Body of pancreas (tissue), 4 donors: Measurements from ENCODE around the gene TEX264. TPM values are rescaled to one million over a fixed set of nuclear protein-coding genes. Genes with fewer than 3 reads are reported as not detected.
A peak's percentile ranks its signal among the peaks of the same experiment; 100 is the strongest.
"Not testable (repeated sequence)": the region's sequence is repeated elsewhere in the genome, so short reads cannot be mapped to it uniquely, and the experiment has no call there.

Source experiments
- ATAC-seq: fragments of 150-250 bp; one replicate; pipeline ENCODE4 v1.9.1; 2016
- DNase-seq, 4 donors: peaks; one replicate each; pipeline ENCODE4 v3.0.0-alpha.2; 2019
- H3K27ac ChIP-seq, 4 donors: fragments of 200-600 bp; sonication (generic); 1 replicate in 3 of 4; 2 replicates in 1 of 4; pipeline versions ENCODE4 v1.5.1 to v1.6.1; 2016 to 2019; ENCODE audit warnings: mild to moderate bottlenecking in 1 of 4, mixed read lengths in 1 of 4, moderate library complexity in 1 of 4
- H3K27me3 ChIP-seq, 2 donors: fragments of 200-600 bp; sonication (generic); one replicate each; pipeline ENCODE4 v1.6.0; 2016; ENCODE audit warnings: mild to moderate bottlenecking in 1 of 2
- H3K36me3 ChIP-seq, 2 donors: fragments of 200-600 bp; sonication (generic); replicated peaks in 1 of 2; 2 replicates each; pipeline ENCODE4 v1.5.1; 2016; ENCODE audit warnings: low read depth in 2 of 2; ENCODE audit not compliant: insufficient read depth in 1 of 2
- H3K4me1 ChIP-seq: fragments of 200-600 bp; sonication (generic); one replicate; pipeline ENCODE4 v1.6.0; 2016
- H3K4me3 ChIP-seq, 2 donors: fragments of 200-600 bp; sonication (generic); 1 replicate in 1 of 2; 2 replicates in 1 of 2; pipeline ENCODE4 v1.5.1; 2016 to 2019
- H3K9me3 ChIP-seq, 3 donors: fragments of 200-600 bp; sonication (generic); 1 replicate in 2 of 3; 2 replicates in 1 of 3; pipeline ENCODE4 v1.5.1; 2016
- CTCF ChIP-seq, 7 experiments: fragments of 450-650 bp in 4 of 7; fragments of 200-600 bp in 3 of 7; sonication (generic) in 3 of 7; IDR thresholded peaks; one replicate each; pipeline ENCODE4 v1.5.1; 2016 to 2019; ENCODE audit warnings: antibody characterized with exemption in 7 of 7
- POLR2A ChIP-seq, 3 donors: fragments of 450-650 bp; IDR thresholded peaks; one replicate each; pipeline ENCODE4 v1.6.1; 2016; ENCODE audit warnings: antibody characterized with exemption in 3 of 3, mild to moderate bottlenecking in 2 of 3
- WGBS, 2 donors: methylation state at CpG; one replicate each; pipeline ENCODE4 v1.1.5; 2017; 5-methylcytosine and 5-hydroxymethylcytosine counted together
- intact Hi-C: fragments of 100-400 bp; cut with DNase I; formaldehyde crosslinking; loops from one replicate; pipeline ENCODE4 v1.15.1; 2023
- total RNA-seq, 2 donors: library from RNA; depleted of rRNA; stranded (reverse); fragments of >200 nt; gene quantifications; one replicate each; pipeline ENCODE4 v1.1.0, GENCODE V29; 2016

Gene TEX264
- total RNA-seq, 2 donors from 2014 or later, result 41.2 to 44.1 TPM

GRCh38 chr3:51735950-51736349 lies 64.9 kb downstream of the TEX264 start:
- Histone ChIP-seq H3K4me1 (no peaks in the 10 kb centered on the region), H3K27me3 (no peaks in the 10 kb centered on the region), H3K27ac (no peak overlapping the region), H3K4me3 (no peak overlapping the region), H3K36me3 (no peaks in the 10 kb centered on the region), H3K9me3 (no peaks in the 10 kb centered on the region)
- 74 to 76% methylated on average over 2 of the region's 2 CpGs for WGBS, 2 donors
- no peak for DNase-seq
- ATAC-seq, result no peak
- TF ChIP-seq CTCF (IDR thresholded peaks at IDR 0.05) (no peak), POLR2A (IDR thresholded peaks at IDR 0.05) (no peak)
- intact Hi-C loops, result no loop called here

GRCh38 chr3:51739110-51739509 lies 68.1 kb downstream of the TEX264 start:
- H3K36me3 ChIP-seq, result no peaks in the 10 kb centered on the region
- H3K4me1 ChIP-seq, result no peaks in the 10 kb centered on the region
- ATAC-seq (no peak), DNase-seq (no peak)
- 54 to 64% methylated on average over 4 of the region's 4 CpGs for WGBS, 2 donors
- H3K9me3 ChIP-seq, result no peaks in the 10 kb centered on the region
- intact Hi-C loops, result no loop called here
- no peak for TF ChIP-seq CTCF (IDR thresholded peaks at IDR 0.05)
- H3K4me3 ChIP-seq, result no peak overlapping the region
- H3K27ac ChIP-seq, result no peak overlapping the region
- H3K27me3 ChIP-seq, result no peaks in the 10 kb centered on the region

- 66 to 85% methylated on average over 3 of the region's 3 CpGs for WGBS, 2 donors
- DNase-seq, H3K36me3 ChIP-seq, H3K4me1 ChIP-seq, H3K27me3 ChIP-seq, H3K27ac ChIP-seq, H3K9me3 ChIP-seq, H3K4me3 ChIP-seq, ATAC-seq, intact Hi-C loops: not testable (repeated sequence)
These were observed 71.3 kb downstream of the TEX264 start for GRCh38 chr3:51742320-51742719.

- 54 to 69% methylated on average over 4 of the region's 4 CpGs for WGBS, 2 donors
- H3K27ac ChIP-seq, H3K9me3 ChIP-seq, intact Hi-C loops, H3K4me1 ChIP-seq, H3K4me3 ChIP-seq, H3K27me3 ChIP-seq, ATAC-seq, H3K36me3 ChIP-seq: not testable (repeated sequence)
- peak in 1 of 4 donors; percentile 28 for DNase-seq
These were observed 71.9 kb downstream of the TEX264 start for GRCh38 chr3:51742978-51743377.

- no peak for ATAC-seq
These were observed 76.8 kb downstream of the TEX264 start for GRCh38 chr3:51747840-51748239.

More at GRCh38 chr3:51747840-51748239, 76.8 kb downstream of the TEX264 start:
- H3K9me3 ChIP-seq, result no peaks in the 10 kb centered on the region
- DNase-seq, result no peak
- H3K36me3 ChIP-seq, result no peaks in the 10 kb centered on the region
- no peak overlapping the region for H3K4me3 ChIP-seq
- no peak overlapping the region for H3K27ac ChIP-seq
- no peak for TF ChIP-seq CTCF (IDR thresholded peaks at IDR 0.05)
- no peak for TF ChIP-seq POLR2A (IDR thresholded peaks at IDR 0.05)
- H3K27me3 ChIP-seq, result no peaks in the 10 kb centered on the region
- intact Hi-C loops, result no loop called here
- H3K4me1 ChIP-seq, result no peaks in the 10 kb centered on the region
